Measurements from ENCODE around the gene ITGB7.

GRCh38 chr12:53221203-53222080 lies 14.4 kb upstream of the ITGB7 start:
- no peak for TF ChIP-seq TP53 (CRISPR knock-in tag; IDR thresholded peaks at IDR 0.05)
- peak; percentile 69; the same call in 1 of the 2 replicates for TF ChIP-seq FOXP4 (CRISPR knock-in tag; IDR thresholded peaks at IDR 0.05)
- no peak for TF ChIP-seq CTCF (IDR thresholded peaks at IDR 0.05)
- no peak for TF ChIP-seq STAT6 (CRISPR knock-in tag; conservative IDR thresholded peaks at IDR 0.05; ENCODE audit: low read depth)
- TF ChIP-seq MAX (CRISPR knock-in tag; IDR thresholded peaks at IDR 0.05) = 0 out of 2 replicates have a peak, but pooled peaks have one; percentile 44
- TF ChIP-seq ZBTB43 (CRISPR knock-in tag; IDR thresholded peaks at IDR 0.05) = 0 out of 2 replicates have a peak, but pooled peaks have one; percentile 6
- TF ChIP-seq NR1H2 (CRISPR knock-in tag; IDR thresholded peaks at IDR 0.05) = no peak
- no peak for TF ChIP-seq ESRRA (CRISPR knock-in tag; IDR thresholded peaks at IDR 0.05; ENCODE audit: borderline replicate concordance)
- TF ChIP-seq E2F1 (CRISPR knock-in tag; IDR thresholded peaks at IDR 0.05) = no peak
- TF ChIP-seq CREM (CRISPR knock-in tag; IDR thresholded peaks at IDR 0.05) = no peak
- no peak for TF ChIP-seq ZNF138 (CRISPR knock-in tag; conservative IDR thresholded peaks at IDR 0.05)

Measured in WTC11 (cell line).